UCSD-AML1 (cell line): ENCODE results near the gene ANKRD62.
"Not testable (repeated sequence)": the region's sequence is repeated elsewhere in the genome, so short reads cannot be mapped to it uniquely, and the experiment has no call there.

Source experiments
- DNase-seq: peaks from one replicate; lab custom pipeline; 2025; ENCODE audit not compliant: unreplicated experiment; lab: John Stamatoyannopoulos, UW

ANKRD62 gene

DNA sequence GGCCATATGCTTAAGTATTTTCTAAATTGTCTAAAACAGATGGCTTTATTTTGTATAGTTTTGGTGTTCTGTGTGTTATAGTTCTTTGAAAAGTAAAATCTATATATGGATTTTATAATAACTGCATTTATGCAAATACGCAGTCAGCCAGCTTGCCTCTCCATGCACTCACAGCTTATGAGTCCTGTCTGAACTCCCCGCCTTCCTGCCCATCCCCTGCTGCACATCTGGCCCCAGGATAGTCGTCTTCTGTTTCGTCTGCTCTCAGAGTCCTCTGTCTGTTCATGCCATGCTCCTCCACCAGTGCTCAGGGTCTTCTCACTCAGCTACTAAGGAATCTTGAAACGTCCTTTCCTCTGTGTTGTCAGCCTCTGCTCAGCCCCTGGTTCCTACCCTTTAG, 28.2 kb upstream of the ANKRD62 start:
- DNase-seq, result no peak

DNA sequence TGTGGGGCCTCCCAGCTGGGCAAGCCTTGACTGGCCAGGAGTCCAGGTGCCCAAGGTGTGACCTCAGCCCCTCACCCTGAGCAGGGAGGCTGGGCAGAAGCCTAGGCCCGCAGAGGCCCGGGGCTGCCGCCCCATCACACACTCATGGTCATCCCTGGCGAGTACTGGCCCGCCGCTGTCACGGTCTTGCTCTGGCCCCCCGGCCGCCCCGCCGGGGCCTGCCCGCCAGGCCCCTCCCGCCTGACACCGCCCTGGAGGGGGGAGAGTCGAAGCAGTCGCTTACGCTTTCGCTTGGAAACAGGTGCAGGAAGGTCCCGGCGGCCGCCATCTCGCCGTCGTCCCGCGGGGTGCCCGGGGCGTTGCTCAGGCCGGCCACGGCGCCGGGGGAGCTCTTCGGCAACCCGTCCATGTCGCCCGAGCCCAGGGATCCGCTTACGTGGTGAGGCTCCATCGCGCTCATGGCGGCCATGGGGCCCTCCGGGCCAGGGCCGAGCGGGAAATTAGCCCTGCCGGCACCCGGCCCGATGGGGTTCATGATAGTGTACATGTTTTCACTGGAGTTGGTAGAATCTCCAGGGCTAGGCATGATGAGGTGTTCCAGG, 26.6 kb upstream of the ANKRD62 start:
- DNase-seq, result no peak

DNA sequence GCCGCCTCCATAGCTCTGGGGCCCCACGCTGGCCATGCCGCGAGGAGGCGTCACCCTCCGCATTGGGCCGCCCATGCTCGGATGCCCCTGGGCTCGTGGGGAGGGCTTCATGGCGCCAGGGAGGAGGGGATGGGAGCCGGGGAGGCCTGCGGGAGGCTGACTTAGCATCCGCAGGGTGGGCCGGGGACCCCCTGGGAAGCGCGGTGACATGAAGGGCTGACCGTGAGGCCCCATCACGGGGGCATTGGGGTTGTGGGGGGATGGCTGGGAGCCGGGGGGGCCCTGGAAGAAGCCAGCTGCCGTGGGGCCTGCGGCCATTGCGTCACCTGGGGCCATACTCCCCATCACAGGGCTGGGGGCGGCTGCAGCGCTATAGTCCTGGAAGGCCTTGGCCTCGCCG, 26.0 kb upstream of the ANKRD62 start:
- no peak for DNase-seq

DNA sequence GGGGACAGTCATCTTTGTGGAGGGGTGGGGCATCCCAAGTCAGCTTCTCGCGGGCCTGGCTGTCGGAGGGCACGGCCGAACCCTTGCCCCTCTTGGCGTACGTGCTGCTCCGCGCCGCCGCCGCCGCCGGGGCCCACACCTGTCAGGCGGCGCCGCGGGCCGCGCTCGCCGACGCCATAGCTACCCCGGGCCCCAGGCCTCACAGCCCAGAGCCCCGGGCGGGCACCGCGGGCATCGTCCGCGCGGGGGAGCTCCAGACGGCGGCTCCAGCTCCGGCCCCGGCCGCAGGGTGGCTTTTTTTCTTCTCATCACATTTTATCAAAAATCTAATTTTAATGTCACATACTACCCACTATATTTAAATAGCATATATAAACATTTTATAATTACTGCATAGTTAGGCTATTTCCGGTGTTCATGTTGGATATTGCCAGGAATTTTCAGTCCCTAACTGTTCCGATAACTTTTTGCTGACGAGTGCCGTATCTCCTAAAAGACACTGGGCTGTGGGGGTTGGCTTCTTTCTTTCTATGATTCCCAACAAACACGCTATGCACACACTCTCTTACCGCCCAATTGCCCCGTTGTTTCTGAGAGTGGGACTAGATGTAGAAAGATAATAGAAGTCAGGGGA, 25.2 kb upstream of the ANKRD62 start:
- not testable (repeated sequence) for DNase-seq

DNA sequence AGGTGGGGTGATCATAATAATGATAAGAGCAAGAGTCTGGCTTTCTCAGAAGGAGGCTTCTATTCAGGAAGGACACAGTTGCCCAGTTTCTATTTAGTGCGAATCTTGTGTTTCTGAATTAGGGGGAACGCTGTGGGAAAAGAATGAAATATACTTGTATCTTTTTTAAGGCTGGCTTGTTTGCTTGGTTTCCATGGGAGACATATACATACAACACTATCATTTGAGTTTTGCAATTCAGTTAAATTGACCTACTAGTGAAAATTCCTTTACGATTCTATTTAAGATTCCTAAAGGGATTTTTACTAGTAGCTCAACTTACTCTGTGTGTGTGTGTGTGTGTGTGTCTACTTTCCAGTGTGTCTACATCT, 24.7 kb upstream of the ANKRD62 start:
- DNase-seq, result no peak

DNA sequence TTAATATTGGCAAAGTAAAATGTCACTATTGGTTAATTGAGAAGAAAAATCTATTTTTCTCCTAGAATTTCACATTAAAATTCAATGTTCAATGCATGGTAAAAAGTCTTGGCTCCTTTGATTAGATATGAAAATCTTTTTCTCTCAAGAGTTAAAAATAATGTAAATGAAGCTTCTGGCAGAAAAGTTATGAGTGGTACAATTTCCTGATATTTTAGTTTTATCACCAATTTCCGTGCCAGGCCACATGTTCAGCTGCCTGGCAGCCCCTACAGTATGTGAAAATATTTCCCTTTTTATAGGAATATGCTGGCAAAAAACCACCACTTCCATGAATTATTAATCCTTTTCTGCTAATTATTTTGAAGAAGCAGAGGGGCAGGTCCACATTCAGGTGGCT, 22.6 kb upstream of the ANKRD62 start:
- DNase-seq, result not testable (repeated sequence)

DNA sequence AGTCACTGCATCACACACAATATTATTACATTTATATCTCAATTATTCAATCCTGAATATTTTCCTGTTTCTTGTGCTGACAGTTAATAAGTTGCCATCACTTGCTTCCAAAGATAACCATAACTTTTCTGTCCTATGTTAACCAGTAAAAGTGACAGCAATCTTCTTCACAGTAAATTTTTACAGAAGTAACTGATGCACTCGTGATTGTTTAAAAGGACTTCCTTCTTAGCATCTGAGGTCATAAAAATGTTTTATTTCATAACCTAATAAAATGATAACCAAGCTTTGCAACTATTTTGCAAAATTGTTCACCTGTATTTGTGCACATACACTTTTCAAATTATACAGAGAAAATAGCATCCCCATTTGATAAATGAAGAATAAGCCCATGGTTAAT, 20.6 kb upstream of the ANKRD62 start:
- DNase-seq, result no peak

DNA sequence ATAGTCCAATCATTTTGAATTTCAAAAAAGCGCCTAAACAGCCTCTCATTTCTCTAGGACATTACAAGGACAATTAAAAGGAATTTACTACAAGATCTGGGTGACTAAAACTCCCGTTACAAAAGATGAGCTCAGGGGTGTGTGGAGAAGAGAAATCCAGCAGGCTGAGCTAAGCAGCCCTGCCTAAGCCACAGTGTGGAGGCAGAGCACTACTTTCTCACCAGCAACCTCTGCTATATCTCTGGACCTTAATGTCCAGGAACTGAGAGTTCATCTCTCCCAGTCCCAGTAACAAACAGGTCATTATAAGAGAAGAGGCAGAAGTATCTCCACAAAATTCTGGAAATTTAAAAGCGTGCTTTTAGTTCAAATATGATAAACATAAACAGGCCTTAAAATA, 18.9 kb upstream of the ANKRD62 start:
- no peak for DNase-seq

DNA sequence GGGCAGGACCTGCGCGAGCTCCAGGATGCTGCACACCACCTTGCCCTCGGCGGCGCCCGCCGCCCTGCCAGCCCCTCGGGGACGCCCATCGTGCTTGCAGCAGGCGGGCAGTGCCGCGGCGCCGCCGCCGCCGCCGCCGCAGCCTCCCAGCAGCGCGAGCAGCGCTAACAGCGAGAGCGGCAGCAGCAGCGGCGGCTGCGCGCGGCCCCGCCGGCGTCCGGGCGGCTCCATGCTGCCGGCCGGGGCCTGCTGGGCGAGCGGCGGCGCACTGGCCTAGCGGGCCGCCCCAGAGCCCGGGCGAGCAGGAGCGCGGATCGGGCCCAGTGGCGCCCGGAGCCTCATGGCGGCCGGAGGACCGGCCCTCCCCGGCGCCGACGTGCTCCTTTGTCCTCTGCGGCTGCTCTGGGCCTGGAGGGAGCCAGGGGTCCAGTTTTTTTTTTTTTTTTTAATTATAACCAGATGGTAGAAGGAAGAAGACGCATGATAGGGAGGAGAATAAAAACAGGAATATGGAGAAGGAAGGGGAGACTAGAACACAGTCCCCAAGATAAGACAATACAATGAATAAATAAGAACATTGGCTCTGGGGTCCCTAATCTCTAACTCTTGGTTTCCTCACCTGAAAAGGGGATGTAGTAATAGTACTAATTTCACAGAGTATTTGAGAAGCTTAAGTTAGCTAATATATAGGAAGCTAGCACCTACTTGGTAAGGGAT, 17.1 kb upstream of the ANKRD62 start:
- DNase-seq, result peak; percentile 31

DNA sequence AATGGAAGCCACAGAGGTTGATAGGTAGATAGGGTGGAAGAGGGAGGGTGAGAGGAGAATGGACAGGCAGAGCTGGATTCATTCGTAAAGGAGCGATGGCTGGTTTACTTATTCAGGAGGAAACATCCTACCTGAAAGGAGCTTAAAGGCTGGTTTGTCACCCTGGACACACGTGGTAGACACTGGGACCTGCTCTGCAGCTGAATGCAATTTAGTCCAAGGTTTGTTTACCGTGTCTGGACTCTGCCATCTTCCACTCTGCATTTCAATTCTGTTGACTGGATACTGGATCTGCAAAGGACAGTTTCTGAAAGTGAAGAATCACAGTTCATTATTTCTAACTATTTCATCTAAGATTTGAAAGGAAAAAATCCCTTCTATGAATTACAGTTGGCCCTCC, 15.6 kb upstream of the ANKRD62 start:
- not testable (repeated sequence) for DNase-seq

DNA sequence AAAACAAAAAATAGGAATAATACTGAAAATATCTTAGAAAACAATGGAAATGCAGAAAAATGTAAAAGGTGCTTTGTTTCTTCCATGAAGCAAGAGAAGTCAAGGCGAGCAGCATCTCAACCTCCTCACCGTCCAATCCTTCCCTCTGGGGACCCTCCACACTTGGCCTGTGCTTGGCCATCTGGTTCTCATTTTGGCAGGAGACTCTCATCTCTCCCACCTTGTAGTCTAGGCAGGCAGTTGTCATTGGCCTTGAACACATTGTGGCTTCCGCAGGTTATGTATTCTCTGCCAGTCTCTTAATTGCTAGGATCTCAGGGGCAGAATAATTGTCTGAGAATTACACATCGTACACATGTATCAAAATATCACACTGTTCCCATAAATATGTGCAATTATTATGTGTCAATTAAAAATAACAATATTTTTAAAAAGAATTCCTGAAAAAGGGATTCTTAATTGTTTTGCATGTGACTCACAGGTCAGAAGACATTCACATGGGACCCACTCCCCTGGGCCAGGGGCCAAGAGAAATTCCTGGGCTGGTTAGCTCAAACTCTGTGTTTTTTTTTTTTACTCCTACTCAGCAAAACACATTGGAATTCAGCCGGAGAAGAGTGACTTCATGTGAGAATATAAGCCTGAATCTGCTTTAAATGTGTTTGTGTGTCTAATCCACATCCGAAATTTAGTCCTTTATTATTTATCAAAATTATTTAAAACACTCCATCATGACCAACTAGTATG, 14.0 kb upstream of the ANKRD62 start:
- no peak for DNase-seq

DNA sequence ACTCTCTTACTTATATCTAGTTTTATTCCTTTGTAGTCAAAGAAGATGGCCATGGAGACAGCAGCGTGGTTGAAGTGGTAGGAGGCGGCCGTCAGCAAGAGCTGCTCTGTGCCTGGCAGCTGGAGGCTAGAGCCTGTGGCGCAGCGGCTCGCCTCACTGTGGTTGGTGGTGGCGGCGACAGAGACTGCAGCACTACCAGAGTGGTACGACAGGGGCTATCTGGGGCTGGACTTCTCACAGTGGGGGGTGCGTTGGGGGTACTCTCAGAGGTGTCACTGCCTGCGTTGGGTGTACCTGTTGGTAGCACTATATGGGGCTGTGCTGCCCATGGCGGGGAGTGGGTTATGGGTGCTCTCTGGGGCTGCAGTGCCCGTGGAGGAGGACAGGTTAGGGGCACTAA, 8.5 kb upstream of the ANKRD62 start:
- DNase-seq, result no peak

DNA sequence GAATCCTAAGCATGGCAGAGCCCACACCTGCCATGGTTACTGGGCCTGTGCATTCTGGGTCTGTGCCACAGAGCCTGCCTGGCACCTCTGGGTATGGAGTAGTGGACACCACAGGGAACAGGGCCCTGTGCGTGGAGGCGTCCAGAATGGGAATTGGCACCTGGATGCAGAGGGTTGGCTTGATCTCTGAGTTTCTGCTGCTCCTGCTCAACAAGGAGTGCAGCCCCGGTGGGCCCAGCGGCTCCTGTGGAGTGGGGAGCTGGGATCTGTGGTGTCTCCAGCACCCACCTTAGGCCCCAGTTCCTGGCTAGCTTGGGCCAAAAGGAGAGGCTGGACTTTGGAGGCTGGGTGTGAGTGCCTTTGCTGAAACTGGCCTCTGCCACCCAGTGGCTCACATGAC, 7.9 kb upstream of the ANKRD62 start:
- DNase-seq, result no peak

DNA sequence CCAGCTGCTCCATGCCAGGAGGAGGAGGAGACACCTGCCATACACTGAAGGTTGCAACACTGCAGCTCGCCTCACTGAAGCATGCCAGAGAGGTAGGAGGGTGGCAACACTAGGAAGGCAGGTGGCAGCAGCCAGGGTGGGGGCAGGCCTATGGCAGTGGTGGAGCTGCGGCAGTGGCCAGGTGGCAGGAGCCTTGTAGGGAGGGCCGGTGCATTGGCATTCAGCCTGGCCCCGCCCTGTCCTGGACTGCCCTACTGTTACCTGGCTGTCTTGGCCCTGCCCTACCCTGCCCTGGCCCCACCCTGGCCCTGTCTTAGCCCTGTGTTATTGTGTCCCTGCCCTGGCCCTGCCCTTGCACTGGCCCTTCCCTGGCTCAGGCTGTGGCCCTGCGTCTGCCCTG, 7.4 kb upstream of the ANKRD62 start:
- DNase-seq, result no peak

DNA sequence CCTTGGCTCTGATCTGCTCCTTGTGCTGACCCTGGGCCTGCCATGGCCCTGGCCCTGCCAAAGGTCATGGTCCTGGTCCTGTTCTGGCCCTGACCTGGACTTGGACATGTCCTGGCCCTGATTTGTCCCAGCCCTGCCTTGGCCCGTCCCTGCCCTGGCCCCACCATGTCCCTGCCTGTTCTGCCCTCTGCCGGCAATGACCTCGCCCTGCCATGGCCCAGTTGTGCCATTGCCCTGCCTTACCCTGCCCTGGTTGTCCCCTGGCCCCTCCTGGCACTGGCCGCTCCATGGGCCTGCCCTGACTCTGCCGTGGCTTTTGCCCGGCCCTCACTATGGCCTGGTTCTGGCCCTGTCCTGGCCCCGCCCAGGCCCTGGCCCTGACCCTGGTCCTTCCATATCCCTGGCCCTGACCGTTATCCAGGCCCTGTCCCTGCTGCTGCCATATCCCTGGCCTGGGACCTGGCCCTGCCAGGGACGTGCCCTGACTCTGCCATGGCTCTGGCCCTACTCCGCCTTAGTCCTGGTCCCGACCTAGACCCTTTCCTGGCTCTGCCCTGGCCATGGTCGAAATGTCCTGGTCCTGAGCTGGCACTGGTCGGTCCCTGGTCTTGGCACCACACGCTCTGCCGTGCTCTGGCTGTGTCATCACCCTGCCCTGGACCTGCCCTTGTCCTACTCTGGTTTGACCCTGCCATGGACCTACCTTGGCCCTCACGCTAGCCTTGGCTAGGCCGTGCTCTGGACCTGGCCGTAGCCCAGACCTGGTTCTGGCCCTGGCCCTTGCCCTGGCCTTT, 6.8 kb upstream of the ANKRD62 start:
- DNase-seq, result no peak

DNA sequence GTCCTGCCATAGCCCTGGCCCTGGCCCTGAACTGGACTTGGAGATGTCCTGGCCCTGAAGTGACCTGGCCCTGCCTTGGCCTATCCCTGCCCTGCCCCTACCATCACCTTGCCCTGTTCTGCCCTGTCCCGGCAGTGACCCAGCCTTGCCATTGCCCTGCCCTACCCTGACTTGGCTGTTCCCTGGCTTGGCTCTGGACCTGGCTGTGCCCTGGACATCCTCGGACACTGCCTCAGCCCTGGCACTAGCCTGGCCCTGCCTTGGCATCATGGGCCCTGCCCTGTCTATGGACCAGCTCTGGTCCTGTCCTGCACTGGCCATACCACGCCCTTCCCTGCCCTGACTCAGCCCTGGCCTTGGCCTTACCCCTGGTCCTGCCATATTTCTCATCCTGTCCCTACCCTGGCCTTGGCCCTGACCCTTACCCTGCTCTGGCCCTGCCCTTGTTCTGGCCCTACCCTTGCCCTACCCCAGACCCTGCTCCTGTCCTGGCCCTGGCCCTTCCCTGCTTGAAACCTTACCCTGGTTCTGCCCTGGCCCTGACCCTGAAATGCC, 6.1 kb upstream of the ANKRD62 start:
- no peak for DNase-seq

DNA sequence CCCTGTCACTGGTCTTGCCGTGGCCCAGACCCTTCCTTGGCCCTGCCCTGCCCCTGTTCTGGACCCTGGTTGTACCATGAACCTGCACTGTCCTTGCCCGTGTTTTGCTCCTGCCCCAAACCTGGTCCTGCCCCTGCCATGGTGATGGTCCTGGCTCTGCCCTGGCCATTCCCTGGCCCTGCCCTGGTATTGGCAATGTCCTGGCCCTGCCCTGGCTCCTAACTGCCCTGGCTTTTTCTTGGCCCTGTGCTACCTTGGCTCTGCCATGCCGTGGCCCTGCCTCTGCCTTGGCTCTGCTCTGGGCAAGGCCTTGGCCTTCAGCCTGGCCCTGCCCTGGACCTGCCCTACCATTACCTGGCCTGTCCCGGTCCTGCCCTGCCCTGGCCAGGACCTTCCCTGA, 5.5 kb upstream of the ANKRD62 start:
- no peak for DNase-seq

DNA sequence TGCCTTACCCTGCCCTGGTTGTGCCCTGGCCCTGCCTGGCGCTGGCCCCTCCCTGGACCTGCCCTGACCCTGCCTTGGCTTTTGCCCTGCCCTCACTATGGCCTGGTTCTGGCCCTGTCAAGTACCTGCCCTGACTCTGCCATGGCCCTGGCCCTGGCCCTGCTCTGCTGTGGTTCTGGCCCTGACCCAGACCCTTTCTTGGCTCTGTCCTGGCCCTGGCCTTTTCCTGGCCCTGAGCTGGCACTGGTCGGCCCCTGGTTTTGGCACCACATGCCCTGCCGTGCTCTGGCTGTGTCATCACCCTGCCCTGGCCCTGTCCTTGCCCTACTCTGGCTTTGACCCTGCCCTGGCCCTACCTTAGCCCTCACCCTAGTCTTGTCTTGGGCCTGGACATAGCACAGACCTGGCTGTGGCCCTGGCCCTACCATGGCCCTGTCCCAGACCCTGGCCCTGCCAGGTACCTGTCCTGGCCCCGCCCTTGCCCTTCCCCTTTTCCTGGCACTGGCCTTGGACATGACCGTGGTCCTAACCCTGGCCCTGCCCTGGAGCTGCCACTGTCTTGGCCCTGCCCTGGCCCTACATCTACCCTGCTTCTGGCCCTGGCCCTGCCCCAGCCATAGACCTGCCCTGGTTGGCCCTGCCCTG, 4.8 kb upstream of the ANKRD62 start:
- DNase-seq, result no peak

DNA sequence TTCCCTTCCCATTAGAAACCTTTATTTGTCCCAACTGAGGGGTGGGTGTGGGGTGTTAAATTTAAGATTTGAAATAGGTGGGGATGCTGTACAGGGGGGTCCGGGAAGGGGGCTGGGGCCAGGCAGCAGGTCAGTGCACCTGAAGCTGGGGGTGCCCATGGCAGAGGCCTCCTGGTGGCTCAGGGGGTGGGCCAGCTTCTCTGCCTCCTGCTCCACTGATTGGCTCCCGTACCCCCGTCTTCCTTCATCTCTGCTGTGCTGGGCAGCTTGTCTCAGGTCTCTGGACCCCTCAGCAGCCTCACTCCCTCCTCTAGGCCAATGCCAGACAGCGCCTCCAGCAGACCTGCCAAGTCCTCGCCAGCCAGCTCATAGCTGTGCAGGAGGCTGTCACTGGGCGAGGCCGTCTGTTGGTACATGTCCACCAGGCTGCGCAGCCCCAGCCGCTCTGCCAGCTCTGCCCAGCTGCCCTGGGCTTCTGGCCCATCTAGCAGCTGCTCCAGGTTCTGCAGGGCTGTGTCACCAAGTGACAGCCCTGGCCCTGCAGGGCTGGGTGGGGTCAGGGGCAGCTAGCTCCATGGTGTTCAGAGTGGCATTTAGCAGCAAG, 2.0 kb upstream of the ANKRD62 start:
- DNase-seq, result no peak
